HUES48 (cell line): Measurements from ENCODE around the gene NSMCE4A.
A peak's percentile ranks its signal among the peaks of the same experiment; 100 is the strongest.
"Not testable (repeated sequence)": the region's sequence is repeated elsewhere in the genome, so short reads cannot be mapped to it uniquely, and the experiment has no call there.

Source experiments
- H3K27ac ChIP-seq: one replicate; pipeline ENCODE4 v1.7.0; 2013; ENCODE audit warnings: low read depth, low read length, inconsistent platforms
- H3K27me3 ChIP-seq: 2 replicates; pipeline ENCODE4 v1.6.1; 2013; ENCODE audit warnings: mild to moderate bottlenecking, low read length; ENCODE audit not compliant: control insufficient read depth, insufficient read depth
- H3K36me3 ChIP-seq: 2 replicates; pipeline ENCODE4 v1.6.1; 2013; ENCODE audit warnings: low read length; ENCODE audit not compliant: control insufficient read depth, insufficient read depth
- H3K4me1 ChIP-seq: 2 replicates; pipeline ENCODE4 v1.6.1; 2013; ENCODE audit warnings: mild to moderate bottlenecking, low read length; ENCODE audit not compliant: control insufficient read depth, insufficient read depth
- H3K4me3 ChIP-seq: 2 replicates; pipeline ENCODE4 v1.5.1; 2013; ENCODE audit warnings: mild to moderate bottlenecking, low read depth, low read length
- H3K9ac ChIP-seq: 2 replicates; pipeline ENCODE4 v1.6.1; 2013; ENCODE audit warnings: mild to moderate bottlenecking, low read depth, low read length, moderate library complexity
- H3K9me3 ChIP-seq: 2 replicates; pipeline ENCODE4 v1.6.1; 2013; ENCODE audit warnings: low read length; ENCODE audit not compliant: control insufficient read depth, insufficient read depth

Gene NSMCE4A

GRCh38 chr10:121935702-121936101 lies 39.3 kb downstream of the NSMCE4A start:
- H3K9ac ChIP-seq = no peak overlapping the region
- no peak overlapping the region for H3K4me3 ChIP-seq
- no peak overlapping the region for H3K27ac ChIP-seq

GRCh38 chr10:121930268-121931085 lies 44.5 kb downstream of the NSMCE4A start:
- not testable (repeated sequence) for H3K36me3 ChIP-seq, H3K4me1 ChIP-seq, H3K4me3 ChIP-seq, H3K9me3 ChIP-seq, H3K27me3 ChIP-seq, H3K9ac ChIP-seq
- H3K27ac ChIP-seq = peak overlapping the region; percentile 75

More at GRCh38 chr10:121935702-121936101, 39.3 kb downstream of the NSMCE4A start:
- no peaks in the 10 kb centered on the region for H3K9me3 ChIP-seq
- H3K4me1 ChIP-seq = no peaks in the 10 kb centered on the region
- H3K27me3 ChIP-seq = no peaks in the 10 kb centered on the region
- no peaks in the 10 kb centered on the region for H3K36me3 ChIP-seq

GRCh38 chr10:121929585-121930267 lies 45.3 kb downstream of the NSMCE4A start:
- not testable (repeated sequence) for H3K9ac ChIP-seq, H3K4me3 ChIP-seq
- peak overlapping the region; percentile 75 for H3K27ac ChIP-seq

GRCh38 chr10:121928528-121928884 lies 46.5 kb downstream of the NSMCE4A start:
- H3K4me3 ChIP-seq = peak overlapping the region; percentile 98
- H3K27me3 ChIP-seq = no peaks in the 10 kb centered on the region
- H3K27ac ChIP-seq = peak overlapping the region; percentile 97
- H3K9me3 ChIP-seq = no peaks in the 10 kb centered on the region
- H3K4me1 ChIP-seq = peaks cover 4% of the 10 kb centered on the region; the same call in 1 of the 2 replicates
- peak overlapping the region; percentile 99 for H3K9ac ChIP-seq
- H3K36me3 ChIP-seq = peaks cover 4% of the 10 kb centered on the region; the same call in 1 of the 2 replicates

More at GRCh38 chr10:121929585-121930267, 45.3 kb downstream of the NSMCE4A start:
- H3K9me3 ChIP-seq, H3K27me3 ChIP-seq, H3K36me3 ChIP-seq, H3K4me1 ChIP-seq: not testable (repeated sequence)

- H3K36me3 ChIP-seq = peaks cover 9% of the 10 kb centered on the region
- H3K27ac ChIP-seq = peak within 1 kb of the TSS; percentile 97
- H3K4me1 ChIP-seq = peaks cover 4% of the 10 kb centered on the region; the same call in 1 of the 2 replicates
- H3K9ac ChIP-seq = peak within 1 kb of the TSS; percentile 99
- no peaks in the 10 kb centered on the region for H3K27me3 ChIP-seq
- H3K4me3 ChIP-seq = peak within 1 kb of the TSS; percentile 98
- no peaks in the 10 kb centered on the region for H3K9me3 ChIP-seq
Observed at GRCh38 chr10:121927841-121928527, 47.0 kb downstream of the NSMCE4A start, which contains the start of gene ATE1. TSS of gene ATE1 (minus strand) at chr10:121928031. CDS start at chr10:121927949, 82 bp downstream.

- Histone ChIP-seq H3K4me1 (peaks cover 4% of the 10 kb centered on the region; the same call in 1 of the 2 replicates), H3K27me3 (no peaks in the 10 kb centered on the region), H3K4me3 (peak overlapping the region; percentile 98)
Observed at GRCh38 chr10:121927318-121927840, 47.6 kb downstream of the NSMCE4A start.

GRCh38 chr10:121926671-121927317 lies 48.2 kb downstream of the NSMCE4A start:
- H3K9ac ChIP-seq = peak overlapping the region; percentile 99
- H3K9me3 ChIP-seq = no peaks in the 10 kb centered on the region
- peak overlapping the region; percentile 98 for H3K4me3 ChIP-seq
- no peaks in the 10 kb centered on the region for H3K27me3 ChIP-seq
- peaks cover 21% of the 10 kb centered on the region for H3K36me3 ChIP-seq
- peak overlapping the region; percentile 97 for H3K27ac ChIP-seq
- peaks cover 4% of the 10 kb centered on the region; the same call in 1 of the 2 replicates for H3K4me1 ChIP-seq

More at GRCh38 chr10:121927318-121927840, 47.6 kb downstream of the NSMCE4A start:
- Histone ChIP-seq H3K27ac (peak overlapping the region; percentile 97), H3K9me3 (no peaks in the 10 kb centered on the region), H3K9ac (peak overlapping the region; percentile 99), H3K36me3 (peaks cover 15% of the 10 kb centered on the region)

GRCh38 chr10:121926157-121926556 lies 48.9 kb downstream of the NSMCE4A start:
- H3K9ac ChIP-seq = no peak overlapping the region
- no peaks in the 10 kb centered on the region for H3K27me3 ChIP-seq
- peak overlapping the region; percentile 98 for H3K4me3 ChIP-seq
- H3K27ac ChIP-seq = no peak overlapping the region
- no peaks in the 10 kb centered on the region for H3K9me3 ChIP-seq
- H3K4me1 ChIP-seq = peaks cover 4% of the 10 kb centered on the region; the same call in 1 of the 2 replicates
- peaks cover 25% of the 10 kb centered on the region for H3K36me3 ChIP-seq

- H3K36me3 ChIP-seq = peaks cover 53% of the 10 kb centered on the region
- H3K9me3 ChIP-seq = no peaks in the 10 kb centered on the region
- H3K4me1 ChIP-seq = peaks cover 2% of the 10 kb centered on the region; the same call in 1 of the 2 replicates
- no peak overlapping the region for H3K4me3 ChIP-seq
- H3K27me3 ChIP-seq = no peaks in the 10 kb centered on the region
- H3K9ac ChIP-seq = no peak overlapping the region
- peak overlapping the region; percentile 14 for H3K27ac ChIP-seq
Observed at GRCh38 chr10:121921238-121921931, 53.6 kb downstream of the NSMCE4A start.

GRCh38 chr10:121919666-121920065 lies 55.4 kb downstream of the NSMCE4A start:
- no peak overlapping the region for H3K27ac ChIP-seq
- no peaks in the 10 kb centered on the region for H3K4me1 ChIP-seq
- H3K9me3 ChIP-seq = no peaks in the 10 kb centered on the region
- H3K4me3 ChIP-seq = no peak overlapping the region
- H3K27me3 ChIP-seq = no peaks in the 10 kb centered on the region
- peaks cover 59% of the 10 kb centered on the region for H3K36me3 ChIP-seq
- no peak overlapping the region for H3K9ac ChIP-seq
